Thoracic aorta (tissue), 2 donors: ENCODE results near the gene MARK3. TPM values are rescaled to one million over a fixed set of nuclear protein-coding genes. Genes with fewer than 3 reads are reported as not detected.
A peak's percentile ranks its signal among the peaks of the same experiment; 100 is the strongest.

ENCODE experiments used
- ATAC-seq: fragments of 150-250 bp; one replicate; pipeline ENCODE4 v1.8.0; 2017; ENCODE audit warnings: low read depth; ENCODE audit not compliant: insufficient number of reproducible peaks, low FRiP score
- DNase-seq: peaks from one replicate; pipeline ENCODE4 v3.0.0-alpha.2; 2020; ENCODE audit warnings: low spot score
- H3K27ac ChIP-seq, 2 donors: fragments of 200-600 bp; sonication (generic); 1 replicate in 1 of 2; 2 replicates in 1 of 2; pipeline ENCODE4 v1.5.1; 2016; ENCODE audit warnings: mild to moderate bottlenecking in 2 of 2, moderate library complexity in 2 of 2
- H3K27me3 ChIP-seq: fragments of 200-600 bp; sonication (generic); replicated peaks from 2 replicates; pipeline ENCODE4 v1.6.0; 2016; ENCODE audit warnings: mild to moderate bottlenecking; ENCODE audit not compliant: insufficient read depth
- H3K36me3 ChIP-seq: fragments of 200-600 bp; sonication (generic); one replicate; pipeline ENCODE4 v1.5.1; 2016
- H3K4me1 ChIP-seq, 2 donors: fragments of 200-600 bp; sonication (generic); 1 replicate in 1 of 2; 2 replicates in 1 of 2; pipeline versions ENCODE4 v1.5.1 to v1.6.0; 2016; ENCODE audit warnings: low read depth in 2 of 2, mild to moderate bottlenecking in 1 of 2; ENCODE audit not compliant: control insufficient read depth in 1 of 2
- H3K4me3 ChIP-seq: fragments of 200-600 bp; sonication (generic); 2 replicates; pipeline ENCODE4 v1.5.1; 2016; ENCODE audit warnings: mild to moderate bottlenecking
- H3K9me3 ChIP-seq: fragments of 200-600 bp; sonication (generic); 2 replicates; pipeline ENCODE4 v1.5.1; 2016
- total RNA-seq, 2 donors: library from RNA; depleted of rRNA; stranded (reverse); fragments of >200 nt; gene quantifications; one replicate each; pipeline versions ENCODE4 v1.1.0 to v1.2.3, GENCODE V29; 2016
- TF ChIP-seq, protein P1 (sequence below): fragments of 200-600 bp; sonication (generic); IDR thresholded peaks from one replicate; pipeline ENCODE4 v1.5.1; 2019; ENCODE audit warnings: antibody characterized with exemption

Gene MARK3
- total RNA-seq, 2 donors from 2014 or later = 77.6 to 133 TPM

DNA sequence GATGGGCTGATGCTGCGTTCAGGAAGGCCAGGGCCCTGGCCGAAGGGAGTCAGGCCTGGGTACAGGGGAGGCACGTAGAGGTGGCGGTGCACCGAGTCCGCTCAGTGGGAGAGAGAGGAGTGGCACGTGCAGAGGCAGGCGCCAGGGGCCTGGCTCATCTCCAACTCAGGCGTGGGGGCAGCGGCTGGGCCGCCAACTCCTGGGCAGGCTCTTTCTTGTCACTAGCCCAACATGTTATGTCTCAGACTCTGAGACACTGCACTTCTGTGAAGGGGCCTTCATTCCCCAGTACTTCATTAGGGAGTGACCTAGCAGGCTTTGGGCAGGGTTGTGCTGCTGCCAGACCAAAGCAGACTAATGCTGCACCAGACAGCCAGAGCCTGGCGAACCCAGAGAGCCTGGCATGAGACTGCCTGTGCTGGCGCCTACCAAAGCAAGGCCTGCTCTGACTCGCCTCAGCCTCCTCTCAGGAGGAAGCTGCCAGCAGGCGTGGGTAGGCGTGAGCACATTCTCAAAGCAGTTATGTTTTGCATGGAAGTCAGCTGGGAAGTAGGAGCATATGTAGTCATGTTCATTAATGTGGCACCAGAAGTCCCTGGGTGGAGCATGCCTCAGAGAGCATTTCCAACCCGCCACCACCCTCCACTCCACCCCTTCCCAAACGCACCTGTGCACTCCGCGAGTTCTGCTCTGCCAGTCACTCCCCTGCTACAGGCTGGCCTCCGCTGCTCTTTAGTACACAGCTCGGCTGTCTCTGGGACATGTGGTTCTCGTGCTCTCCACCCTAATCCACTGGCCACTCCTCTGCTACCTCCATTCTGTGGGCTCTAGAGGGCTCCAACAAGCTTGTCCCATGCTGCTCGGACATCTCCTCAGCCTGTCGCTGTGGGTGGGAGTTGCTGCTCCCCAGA is 127.7 kb downstream of the MARK3 start:
- H3K27ac ChIP-seq = peak overlapping the region; percentile 90 to 93
- no peaks in the 10 kb centered on the region for H3K9me3 ChIP-seq
- TF ChIP-seq, protein P1, sequence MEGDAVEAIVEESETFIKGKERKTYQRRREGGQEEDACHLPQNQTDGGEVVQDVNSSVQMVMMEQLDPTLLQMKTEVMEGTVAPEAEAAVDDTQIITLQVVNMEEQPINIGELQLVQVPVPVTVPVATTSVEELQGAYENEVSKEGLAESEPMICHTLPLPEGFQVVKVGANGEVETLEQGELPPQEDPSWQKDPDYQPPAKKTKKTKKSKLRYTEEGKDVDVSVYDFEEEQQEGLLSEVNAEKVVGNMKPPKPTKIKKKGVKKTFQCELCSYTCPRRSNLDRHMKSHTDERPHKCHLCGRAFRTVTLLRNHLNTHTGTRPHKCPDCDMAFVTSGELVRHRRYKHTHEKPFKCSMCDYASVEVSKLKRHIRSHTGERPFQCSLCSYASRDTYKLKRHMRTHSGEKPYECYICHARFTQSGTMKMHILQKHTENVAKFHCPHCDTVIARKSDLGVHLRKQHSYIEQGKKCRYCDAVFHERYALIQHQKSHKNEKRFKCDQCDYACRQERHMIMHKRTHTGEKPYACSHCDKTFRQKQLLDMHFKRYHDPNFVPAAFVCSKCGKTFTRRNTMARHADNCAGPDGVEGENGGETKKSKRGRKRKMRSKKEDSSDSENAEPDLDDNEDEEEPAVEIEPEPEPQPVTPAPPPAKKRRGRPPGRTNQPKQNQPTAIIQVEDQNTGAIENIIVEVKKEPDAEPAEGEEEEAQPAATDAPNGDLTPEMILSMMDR = no peak
- H3K4me3 ChIP-seq = peak overlapping the region; percentile 15
- DNase-seq = peak; percentile 76
- H3K4me1 ChIP-seq = peaks cover 13 to 31% of the 10 kb centered on the region in 2 donors
- ATAC-seq = peak; percentile 91
- no peaks in the 10 kb centered on the region for H3K27me3 ChIP-seq
- peaks cover 7% of the 10 kb centered on the region for H3K36me3 ChIP-seq

- TF ChIP-seq, protein P1 = no peak
- H3K4me1 ChIP-seq = peaks cover 22 to 49% of the 10 kb centered on the region in 2 donors
- no peak overlapping the region for H3K4me3 ChIP-seq
- DNase-seq = no peak
- H3K9me3 ChIP-seq = no peaks in the 10 kb centered on the region
- H3K36me3 ChIP-seq = peaks cover 7% of the 10 kb centered on the region
- peak overlapping the region in 1 of 2 donors; percentile 58 for H3K27ac ChIP-seq
- no peaks in the 10 kb centered on the region for H3K27me3 ChIP-seq
- ATAC-seq = no peak
These were observed 129.6 kb downstream of the MARK3 start for GRCh38 chr14:103514596-103515421.

- peaks cover 22 to 63% of the 10 kb centered on the region in 2 donors for H3K4me1 ChIP-seq
- H3K27me3 ChIP-seq = no peaks in the 10 kb centered on the region
- no peak overlapping the region for H3K4me3 ChIP-seq
- ATAC-seq (no peak), DNase-seq (no peak)
- no peaks in the 10 kb centered on the region for H3K36me3 ChIP-seq
- H3K9me3 ChIP-seq = no peaks in the 10 kb centered on the region
- TF ChIP-seq, protein P1 = no peak
- peak overlapping the region; percentile 41 to 58 for H3K27ac ChIP-seq
These were observed 131.4 kb downstream of the MARK3 start for GRCh38 chr14:103516426-103517173.

- H3K27me3 ChIP-seq = no peaks in the 10 kb centered on the region
- no peak overlapping the region for H3K4me3 ChIP-seq
- TF ChIP-seq, protein P1 = no peak
- ATAC-seq (no peak), DNase-seq (no peak)
- H3K9me3 ChIP-seq = no peaks in the 10 kb centered on the region
- H3K36me3 ChIP-seq = no peaks in the 10 kb centered on the region
- H3K4me1 ChIP-seq = peaks cover 22 to 64% of the 10 kb centered on the region in 2 donors
- peak overlapping the region; percentile 8 to 58 for H3K27ac ChIP-seq
These were observed 132.0 kb downstream of the MARK3 start for GRCh38 chr14:103517174-103517566.
